Mucosa of rectum (tissue), 2 donors: ENCODE data around the gene ADARB2.

Source experiments
- H3K27ac ChIP-seq, 2 donors: one replicate each; pipeline ENCODE4 v1.7.0; 2013; ENCODE audit warnings: inconsistent platforms in 2 of 2, low read depth in 2 of 2, low read length in 2 of 2
- H3K27me3 ChIP-seq, 2 donors: one replicate each; pipeline ENCODE4 v1.7.0; 2013; ENCODE audit warnings: low read length in 2 of 2; ENCODE audit not compliant: control insufficient read depth in 2 of 2, insufficient read depth in 2 of 2
- H3K36me3 ChIP-seq, 2 donors: one replicate each; pipeline ENCODE4 v1.7.0; 2013; ENCODE audit warnings: low read length in 2 of 2; ENCODE audit not compliant: control insufficient read depth in 2 of 2, insufficient read depth in 2 of 2
- H3K4me1 ChIP-seq, 2 donors: one replicate each; pipeline ENCODE4 v1.7.0; 2013; ENCODE audit warnings: low read length in 2 of 2, mild to moderate bottlenecking in 1 of 2; ENCODE audit not compliant: control insufficient read depth in 2 of 2, insufficient read depth in 2 of 2
- H3K4me3 ChIP-seq, 2 donors: one replicate each; pipeline ENCODE4 v1.7.0; 2013; ENCODE audit warnings: low read length in 2 of 2
- H3K9ac ChIP-seq, 2 donors: one replicate each; pipeline ENCODE4 v1.7.0; 2013; ENCODE audit warnings: low read length in 2 of 2, low read depth in 1 of 2, mild to moderate bottlenecking in 1 of 2
- H3K9me3 ChIP-seq, 2 donors: one replicate each; pipeline ENCODE4 v1.7.0; 2013; ENCODE audit warnings: low read length in 2 of 2; ENCODE audit not compliant: control insufficient read depth in 2 of 2
- donor health status: healthy.
- donor health status: Normal muscosa, but diverticular disease.

The ADARB2 gene

DNA sequence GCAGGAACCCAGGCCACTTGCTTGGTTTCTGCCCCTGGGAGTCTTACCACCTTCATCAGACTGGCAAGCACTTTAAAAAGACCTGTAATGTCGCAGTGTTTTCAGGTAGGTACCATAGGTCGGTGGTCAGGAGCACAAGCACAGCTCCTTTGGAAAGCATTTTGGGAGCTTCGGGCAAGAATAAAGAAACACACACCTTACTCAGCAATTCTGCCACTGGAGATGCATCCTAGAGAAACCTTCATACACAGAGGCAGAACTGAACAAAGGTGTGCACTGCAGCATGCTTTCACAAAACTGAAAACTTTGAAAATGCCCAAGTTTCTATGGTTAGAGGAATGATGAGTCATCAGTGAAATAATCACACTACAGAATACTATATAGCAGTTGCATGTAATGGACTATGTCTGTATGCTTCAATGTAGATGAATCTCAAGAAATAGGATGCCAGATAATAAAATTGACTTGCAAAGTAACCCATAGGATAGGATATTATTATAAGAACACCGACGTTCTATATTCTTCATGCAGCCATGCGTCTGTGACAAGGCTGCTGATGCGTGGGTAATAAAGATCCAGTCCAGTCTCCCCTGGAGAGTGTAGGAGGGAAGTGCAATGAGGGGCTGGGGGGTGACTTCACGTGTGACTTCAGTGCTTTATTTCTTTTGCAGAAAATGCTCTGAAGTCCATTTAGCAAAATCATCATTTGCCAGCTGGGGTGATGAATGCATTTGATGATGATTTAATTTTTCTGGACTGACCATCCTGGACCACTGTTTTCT, 371.6 kb downstream of the ADARB2 start:
- no peak overlapping the region for H3K4me3 ChIP-seq
- no peaks in the 10 kb centered on the region for H3K4me1 ChIP-seq
- no peaks in the 10 kb centered on the region for H3K9me3 ChIP-seq
- no peak overlapping the region for H3K27ac ChIP-seq
- H3K36me3 ChIP-seq = no peaks in the 10 kb centered on the region
- H3K9ac ChIP-seq = no peak overlapping the region
- H3K27me3 ChIP-seq = peaks cover 0 to 4% of the 10 kb centered on the region in 2 donors

- no peaks in the 10 kb centered on the region for H3K9me3 ChIP-seq
- H3K4me3 ChIP-seq = no peak overlapping the region
- H3K27ac ChIP-seq = no peak overlapping the region
- no peaks in the 10 kb centered on the region for H3K36me3 ChIP-seq
- no peak overlapping the region for H3K9ac ChIP-seq
- no peaks in the 10 kb centered on the region for H3K4me1 ChIP-seq
- peaks cover 0 to 3% of the 10 kb centered on the region in 2 donors for H3K27me3 ChIP-seq
Observed at GRCh38 chr10:1364151-1364910, 373.0 kb downstream of the ADARB2 start.

DNA sequence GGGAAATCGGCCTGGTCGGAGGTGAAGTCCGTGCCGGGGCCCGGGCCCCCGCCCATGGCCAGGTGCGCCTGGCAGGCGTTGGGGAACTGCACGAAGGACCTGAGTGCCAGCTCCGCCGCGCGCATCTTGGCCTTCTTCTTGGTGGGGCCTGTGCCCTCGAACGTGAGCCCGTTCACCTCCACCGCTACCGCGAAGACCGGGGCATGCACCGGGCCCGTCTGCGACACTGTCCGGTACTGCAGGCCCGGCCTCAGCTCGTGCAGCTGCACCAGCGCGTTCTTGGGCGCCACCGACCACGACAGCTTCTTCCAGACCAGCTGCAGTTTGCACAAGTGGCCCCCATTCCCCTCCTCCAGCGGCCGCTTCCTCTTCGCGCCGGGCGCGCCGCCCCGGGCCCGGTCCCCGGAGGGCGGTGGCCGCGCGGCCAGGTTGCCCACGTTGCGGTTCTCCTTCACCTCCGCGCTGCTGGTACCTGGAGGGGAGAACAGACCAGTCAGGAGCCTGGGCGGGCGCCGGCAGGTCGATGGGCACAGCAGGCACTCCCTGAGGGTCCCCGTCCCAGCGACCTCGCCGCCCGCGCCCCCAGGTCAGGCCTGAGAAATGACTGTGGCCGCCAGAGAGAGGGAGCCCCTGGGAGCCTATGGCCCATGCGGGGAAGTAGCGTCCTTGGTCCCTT, 373.7 kb downstream of the ADARB2 start:
- H3K27me3 ChIP-seq = no peaks in the 10 kb centered on the region
- no peaks in the 10 kb centered on the region for H3K9me3 ChIP-seq
- H3K27ac ChIP-seq = no peak overlapping the region
- no peak overlapping the region for H3K9ac ChIP-seq
- H3K36me3 ChIP-seq = no peaks in the 10 kb centered on the region
- no peak overlapping the region for H3K4me3 ChIP-seq
- H3K4me1 ChIP-seq = no peaks in the 10 kb centered on the region

DNA sequence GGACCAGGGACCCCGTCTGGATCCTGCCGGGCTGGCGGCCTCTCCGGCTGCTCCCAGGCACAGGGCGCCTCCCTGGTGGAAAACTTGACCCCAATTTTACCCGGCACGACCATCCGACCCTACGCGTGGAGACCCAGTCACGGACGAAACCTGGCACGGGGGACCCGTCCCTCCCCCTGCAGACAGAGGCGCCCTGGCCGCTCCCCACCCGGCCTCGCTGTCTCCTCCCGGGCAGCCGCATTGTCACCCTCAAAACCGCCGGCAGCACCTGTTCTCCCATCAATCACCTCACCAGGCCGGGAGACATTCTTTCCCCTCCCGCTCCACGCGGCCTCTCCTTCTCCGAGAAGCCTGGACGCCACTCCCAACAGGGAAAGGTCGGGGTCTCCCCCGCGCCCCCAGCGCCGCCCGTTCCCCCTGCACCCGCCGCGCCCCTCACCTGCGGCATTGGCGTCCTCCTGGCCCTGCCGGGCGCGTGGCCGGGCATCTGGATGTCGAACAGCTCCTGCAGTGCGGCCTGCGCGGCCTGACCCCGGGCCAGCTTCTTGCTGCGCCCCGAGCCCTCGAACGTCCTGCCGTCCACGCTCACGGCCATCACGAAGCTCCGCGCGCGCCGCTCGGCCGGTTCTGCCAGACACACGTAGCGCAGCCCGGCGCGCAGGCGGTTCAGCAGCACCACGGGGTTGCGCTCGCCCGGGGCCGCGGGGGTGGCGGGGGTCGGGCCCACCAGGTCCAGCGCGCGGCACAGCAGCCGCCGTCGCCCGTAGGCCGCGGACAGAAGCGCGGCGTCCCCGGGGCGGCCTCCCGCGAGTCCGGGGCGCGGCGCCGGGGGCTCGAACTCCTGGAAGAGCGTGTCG, 374.5 kb downstream of the ADARB2 start:
- no peaks in the 10 kb centered on the region for H3K9me3 ChIP-seq
- no peaks in the 10 kb centered on the region for H3K4me1 ChIP-seq
- H3K4me3 ChIP-seq = no peak overlapping the region
- no peak overlapping the region for H3K9ac ChIP-seq
- no peaks in the 10 kb centered on the region for H3K36me3 ChIP-seq
- H3K27me3 ChIP-seq = no peaks in the 10 kb centered on the region
- H3K27ac ChIP-seq = no peak overlapping the region

- Histone ChIP-seq H3K36me3 (no peaks in the 10 kb centered on the region), H3K4me1 (no peaks in the 10 kb centered on the region), H3K27me3 (no peaks in the 10 kb centered on the region), H3K27ac (no peak overlapping the region), H3K9ac (no peak overlapping the region), H3K9me3 (no peaks in the 10 kb centered on the region), H3K4me3 (no peak overlapping the region)
Observed at GRCh38 chr10:1361411-1362105, 375.8 kb downstream of the ADARB2 start.

- Histone ChIP-seq H3K4me3 (no peak overlapping the region), H3K4me1 (no peaks in the 10 kb centered on the region), H3K36me3 (no peaks in the 10 kb centered on the region), H3K27me3 (no peaks in the 10 kb centered on the region), H3K27ac (no peak overlapping the region), H3K9ac (no peak overlapping the region), H3K9me3 (no peaks in the 10 kb centered on the region)
Observed at GRCh38 chr10:1360558-1361164, 376.7 kb downstream of the ADARB2 start.

GRCh38 chr10:1360011-1360557, 377.2 kb downstream of the ADARB2 start:
- no peak overlapping the region for H3K9ac ChIP-seq
- no peak overlapping the region for H3K4me3 ChIP-seq
- H3K4me1 ChIP-seq = no peaks in the 10 kb centered on the region
- H3K36me3 ChIP-seq = no peaks in the 10 kb centered on the region
- no peak overlapping the region for H3K27ac ChIP-seq
- no peaks in the 10 kb centered on the region for H3K27me3 ChIP-seq
- H3K9me3 ChIP-seq = no peaks in the 10 kb centered on the region

DNA sequence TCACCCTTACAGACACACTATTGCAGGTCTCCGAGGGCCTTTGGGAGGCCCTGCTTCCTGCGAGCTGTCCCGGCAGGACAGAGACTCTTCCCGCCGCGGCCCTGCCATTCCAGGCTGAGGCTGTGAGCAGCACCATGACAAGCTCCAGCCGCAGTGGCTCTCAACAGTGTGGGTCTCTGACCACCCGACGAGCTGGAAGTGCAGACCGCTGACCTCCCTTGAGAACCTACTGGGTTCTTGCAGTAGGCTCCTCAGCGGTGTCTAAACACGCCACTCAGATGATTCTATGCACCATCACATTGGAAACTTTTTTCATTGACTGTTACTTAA, 377.7 kb downstream of the ADARB2 start:
- Histone ChIP-seq H3K4me3 (no peak overlapping the region), H3K9ac (no peak overlapping the region), H3K36me3 (no peaks in the 10 kb centered on the region), H3K4me1 (no peaks in the 10 kb centered on the region), H3K27ac (no peak overlapping the region), H3K27me3 (no peaks in the 10 kb centered on the region), H3K9me3 (no peaks in the 10 kb centered on the region)
